DOHH2 (cell line): ENCODE results near the gene FUT8.

Experiments
- EZH2phosphoT487 ChIP-seq: fragments of 200-600 bp; sonication (generic); IDR thresholded peaks from 2 replicates; pipeline ENCODE4 v1.6.1; 2017; ENCODE audit warnings: borderline replicate concordance, mild to moderate bottlenecking, antibody characterized with exemption, low read length, moderate library complexity, mixed read lengths
- TF ChIP-seq, protein P1 (sequence below): fragments of 200-600 bp; sonication (generic); IDR thresholded peaks from one replicate; pipeline ENCODE4 v1.5.1; 2014; ENCODE audit warnings: antibody characterized with exemption, mild to moderate bottlenecking, low read depth, low read length; ENCODE audit not compliant: poor library complexity, severe bottlenecking

DNA sequence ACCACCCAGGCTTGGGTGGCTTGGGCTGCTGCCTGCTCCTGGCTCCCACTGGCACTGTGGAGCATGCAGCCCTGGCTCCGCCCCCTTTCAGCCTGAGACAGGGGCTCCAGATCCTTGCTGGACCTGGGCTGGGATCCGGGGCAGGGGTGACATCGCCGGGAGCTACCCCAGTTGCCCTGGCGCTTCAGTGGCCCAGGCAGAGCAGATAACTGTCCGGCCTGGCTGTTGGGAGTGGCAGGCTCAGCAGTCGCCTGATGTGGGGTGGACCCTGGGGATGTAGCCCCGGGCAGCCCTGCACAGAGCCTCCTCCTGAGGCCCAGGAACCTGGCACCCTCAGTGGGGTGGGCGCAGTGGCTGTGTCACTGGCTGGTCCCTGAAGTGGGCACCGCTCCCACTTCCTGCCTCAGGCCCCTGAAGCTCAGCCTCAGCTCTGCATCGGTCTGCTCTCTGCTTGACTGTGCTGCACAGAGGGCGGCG, 57.9 kb downstream of the FUT8 start:
- TF ChIP-seq, protein P1, sequence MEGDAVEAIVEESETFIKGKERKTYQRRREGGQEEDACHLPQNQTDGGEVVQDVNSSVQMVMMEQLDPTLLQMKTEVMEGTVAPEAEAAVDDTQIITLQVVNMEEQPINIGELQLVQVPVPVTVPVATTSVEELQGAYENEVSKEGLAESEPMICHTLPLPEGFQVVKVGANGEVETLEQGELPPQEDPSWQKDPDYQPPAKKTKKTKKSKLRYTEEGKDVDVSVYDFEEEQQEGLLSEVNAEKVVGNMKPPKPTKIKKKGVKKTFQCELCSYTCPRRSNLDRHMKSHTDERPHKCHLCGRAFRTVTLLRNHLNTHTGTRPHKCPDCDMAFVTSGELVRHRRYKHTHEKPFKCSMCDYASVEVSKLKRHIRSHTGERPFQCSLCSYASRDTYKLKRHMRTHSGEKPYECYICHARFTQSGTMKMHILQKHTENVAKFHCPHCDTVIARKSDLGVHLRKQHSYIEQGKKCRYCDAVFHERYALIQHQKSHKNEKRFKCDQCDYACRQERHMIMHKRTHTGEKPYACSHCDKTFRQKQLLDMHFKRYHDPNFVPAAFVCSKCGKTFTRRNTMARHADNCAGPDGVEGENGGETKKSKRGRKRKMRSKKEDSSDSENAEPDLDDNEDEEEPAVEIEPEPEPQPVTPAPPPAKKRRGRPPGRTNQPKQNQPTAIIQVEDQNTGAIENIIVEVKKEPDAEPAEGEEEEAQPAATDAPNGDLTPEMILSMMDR: no peak
- no peak for TF ChIP-seq EZH2phosphoT487
